Transverse colon (tissue), 3 donors: Measurements from ENCODE around the gene RBM39.
"Not testable (repeated sequence)": the region's sequence is repeated elsewhere in the genome, so short reads cannot be mapped to it uniquely, and the experiment has no call there.

Source experiments
- CTCF ChIP-seq, 5 experiments: fragments of 200-600 bp in 3 of 5; fragments of 450-650 bp in 2 of 5; sonication (generic) in 3 of 5; IDR thresholded peaks; 1 replicate in 2 of 5; 2 replicates in 3 of 5; pipeline ENCODE4 v1.5.1; 2016 to 2017; ENCODE audit warnings: antibody characterized with exemption in 5 of 5, inconsistent platforms in 3 of 5, mild to moderate bottlenecking in 2 of 5, moderate library complexity in 1 of 5
- EP300 ChIP-seq: sonication (generic); formaldehyde crosslinking; IDR thresholded peaks from one replicate; pipeline ENCODE4 v1.6.1; 2017; ENCODE audit warnings: antibody characterized with exemption, low read depth
- POLR2A ChIP-seq: fragments of 450-650 bp; IDR thresholded peaks from one replicate; pipeline ENCODE4 v1.6.1; 2016; ENCODE audit warnings: antibody characterized with exemption, mild to moderate bottlenecking, moderate library complexity

GRCh38 chr20:35764936-35765335, 22.9 kb upstream of the RBM39 start:
- not testable (repeated sequence) for TF ChIP-seq CTCF (IDR thresholded peaks at IDR 0.05); EP300; POLR2A
